ENCODE measurements around the gene STN1.

Gene STN1

GRCh38 chr10:103918053-103918846 is at the start of gene STN1:
Gene STN1 (minus strand): TSS chr10:103918184. CDS start chr10:103917594, 590 bp downstream.
- DNase-seq = peak; percentile 90 to 97

GRCh38 chr10:103967448-103968071 is 49.6 kb upstream of the STN1 start:
- DNase-seq = no peak

GRCh38 chr10:103966671-103967447 is 48.9 kb upstream of the STN1 start, which contains the start of gene SLK:
Gene SLK (plus strand): TSS chr10:103967140. CDS start chr10:103967746, 606 bp downstream.
- DNase-seq = peak; percentile 51 to 69

GRCh38 chr10:103960103-103960502 is 42.1 kb upstream of the STN1 start:
- DNase-seq = no peak

- no peak for DNase-seq
Observed at GRCh38 chr10:103958996-103959395, 41.0 kb upstream of the STN1 start.

GRCh38 chr10:103954543-103954942 is 36.6 kb upstream of the STN1 start:
- DNase-seq = no peak

- DNase-seq = no peak
Observed at GRCh38 chr10:103951942-103952341, 34.0 kb upstream of the STN1 start.

GRCh38 chr10:103951183-103951582 is 33.2 kb upstream of the STN1 start:
- DNase-seq = no peak

GRCh38 chr10:103949728-103950127 is 31.7 kb upstream of the STN1 start:
- no peak for DNase-seq

GRCh38 chr10:103947799-103948516 is 30.0 kb upstream of the STN1 start:
- DNase-seq = no peak

GRCh38 chr10:103942866-103943265 is 24.9 kb upstream of the STN1 start:
- DNase-seq = no peak

- DNase-seq = no peak
Observed at GRCh38 chr10:103941801-103942200, 23.8 kb upstream of the STN1 start.

GRCh38 chr10:103939522-103939921 is 21.5 kb upstream of the STN1 start:
- DNase-seq = no peak

- DNase-seq = peak; percentile 32 to 34
Observed at GRCh38 chr10:103936022-103936421, 18.0 kb upstream of the STN1 start.

- no peak for DNase-seq
Observed at GRCh38 chr10:103934308-103934707, 16.3 kb upstream of the STN1 start.

GRCh38 chr10:103933557-103934121 is 15.7 kb upstream of the STN1 start:
- DNase-seq = no peak

GRCh38 chr10:103932971-103933370 is 15.0 kb upstream of the STN1 start:
- DNase-seq = no peak

- no peak for DNase-seq
Observed at GRCh38 chr10:103932271-103932670, 14.3 kb upstream of the STN1 start.

- DNase-seq = no peak
Observed at GRCh38 chr10:103931603-103932002, 13.6 kb upstream of the STN1 start.

- DNase-seq = no peak
Observed at GRCh38 chr10:103930881-103931280, 12.9 kb upstream of the STN1 start.

- no peak for DNase-seq
Observed at GRCh38 chr10:103930449-103930848, 12.5 kb upstream of the STN1 start.

GRCh38 chr10:103929381-103929921 is 11.5 kb upstream of the STN1 start:
- no peak for DNase-seq
